ENCODE measurements around the gene PJA1. TPM values are rescaled to one million over a fixed set of nuclear protein-coding genes. Genes with fewer than 3 reads are reported as not detected.

PJA1 gene
- total RNA-seq, 1 donor from 2014 or later, result 54.9 TPM

- Mint-ChIP-seq H3K4me3 (ENCODE audit: unreplicated experiment) (no peak overlapping the region), H3K4me1 (ENCODE audit: low read depth, unreplicated experiment) (peaks cover 17% of the 10 kb centered on the region), H3K36me3 (ENCODE audit: unreplicated experiment) (no peaks in the 10 kb centered on the region), H3K9me3 (ENCODE audit: unreplicated experiment) (peaks cover 3% of the 10 kb centered on the region), H3K27ac (ENCODE audit: unreplicated experiment) (no peak overlapping the region), H3K27me3 (ENCODE audit: unreplicated experiment) (no peaks in the 10 kb centered on the region)
- no peak for DNase-seq
- TF ChIP-seq CTCF (IDR thresholded peaks at IDR 0.05; ENCODE audit: partially characterized antibody, unreplicated experiment), result no peak
Observed at GRCh38 chrX:69195192-69195591, 29.9 kb upstream of the PJA1 start.

GRCh38 chrX:69192603-69193002 is 27.4 kb upstream of the PJA1 start:
- H3K4me3 Mint-ChIP-seq (ENCODE audit: unreplicated experiment), result no peak overlapping the region
- peaks cover 2% of the 10 kb centered on the region for H3K27me3 Mint-ChIP-seq (ENCODE audit: unreplicated experiment)
- H3K4me1 Mint-ChIP-seq (ENCODE audit: low read depth, unreplicated experiment), result peaks cover 22% of the 10 kb centered on the region
- no peaks in the 10 kb centered on the region for H3K36me3 Mint-ChIP-seq (ENCODE audit: unreplicated experiment)
- no peak overlapping the region for H3K27ac Mint-ChIP-seq (ENCODE audit: unreplicated experiment)
- no peak for TF ChIP-seq CTCF (IDR thresholded peaks at IDR 0.05; ENCODE audit: partially characterized antibody, unreplicated experiment)
- DNase-seq, result no peak
- H3K9me3 Mint-ChIP-seq (ENCODE audit: unreplicated experiment), result peaks cover 3% of the 10 kb centered on the region

GRCh38 chrX:69189576-69190371 is 24.5 kb upstream of the PJA1 start:
- Mint-ChIP-seq H3K27me3 (ENCODE audit: unreplicated experiment) (peaks cover 2% of the 10 kb centered on the region), H3K27ac (ENCODE audit: unreplicated experiment) (no peak overlapping the region), H3K4me3 (ENCODE audit: unreplicated experiment) (no peak overlapping the region), H3K4me1 (ENCODE audit: low read depth, unreplicated experiment) (peaks cover 17% of the 10 kb centered on the region), H3K36me3 (ENCODE audit: unreplicated experiment) (no peaks in the 10 kb centered on the region), H3K9me3 (ENCODE audit: unreplicated experiment) (peaks cover 3% of the 10 kb centered on the region)
- peak; percentile 14 for DNase-seq
- TF ChIP-seq CTCF (IDR thresholded peaks at IDR 0.05; ENCODE audit: partially characterized antibody, unreplicated experiment), result no peak

GRCh38 chrX:69186651-69187050 is 21.4 kb upstream of the PJA1 start:
- H3K9me3 Mint-ChIP-seq (ENCODE audit: unreplicated experiment), result peaks cover 2% of the 10 kb centered on the region
- TF ChIP-seq CTCF (IDR thresholded peaks at IDR 0.05; ENCODE audit: partially characterized antibody, unreplicated experiment), result no peak
- H3K27ac Mint-ChIP-seq (ENCODE audit: unreplicated experiment), result no peak overlapping the region
- no peaks in the 10 kb centered on the region for H3K36me3 Mint-ChIP-seq (ENCODE audit: unreplicated experiment)
- peaks cover 2% of the 10 kb centered on the region for H3K27me3 Mint-ChIP-seq (ENCODE audit: unreplicated experiment)
- H3K4me1 Mint-ChIP-seq (ENCODE audit: low read depth, unreplicated experiment), result peaks cover 7% of the 10 kb centered on the region
- DNase-seq, result no peak
- H3K4me3 Mint-ChIP-seq (ENCODE audit: unreplicated experiment), result no peak overlapping the region

GRCh38 chrX:69185886-69186285 is 20.6 kb upstream of the PJA1 start:
- Mint-ChIP-seq H3K9me3 (ENCODE audit: unreplicated experiment) (peaks cover 2% of the 10 kb centered on the region), H3K36me3 (ENCODE audit: unreplicated experiment) (no peaks in the 10 kb centered on the region), H3K4me3 (ENCODE audit: unreplicated experiment) (no peak overlapping the region), H3K27me3 (ENCODE audit: unreplicated experiment) (peaks cover 2% of the 10 kb centered on the region), H3K27ac (ENCODE audit: unreplicated experiment) (no peak overlapping the region), H3K4me1 (ENCODE audit: low read depth, unreplicated experiment) (peaks cover 7% of the 10 kb centered on the region)
- no peak for TF ChIP-seq CTCF (IDR thresholded peaks at IDR 0.05; ENCODE audit: partially characterized antibody, unreplicated experiment)
- DNase-seq, result no peak
